Neural cell (in vitro differentiated cells): ENCODE measurements around the gene DYNC2H1. TPM values are rescaled to one million over a fixed set of nuclear protein-coding genes. Genes with fewer than 3 reads are reported as not detected.

ENCODE experiments used
- H2AFZ ChIP-seq: fragments of 200-600, 300-800 bp; sonication (generic), shearing (Covaris generic); 2 replicates; pipeline ENCODE4 v1.6.0; 2014; ENCODE audit warnings: low read depth, mild to moderate bottlenecking, antibody characterized with exemption, low read length, moderate library complexity
- H3F3A ChIP-seq: fragments of 200-600 bp; shearing (Covaris generic); 2 replicates; pipeline ENCODE4 v1.6.1; 2016; ENCODE audit warnings: mild to moderate bottlenecking, moderate library complexity, mixed read lengths, antibody characterized with exemption, low read length; ENCODE audit not compliant: insufficient read depth, poor library complexity, severe bottlenecking
- H3K27ac ChIP-seq: fragments of 200-600, 300-800 bp; sonication (generic), shearing (Covaris generic); 2 replicates; pipeline ENCODE4 v1.5.1; 2014; ENCODE audit warnings: mild to moderate bottlenecking, low read length, moderate library complexity
- H3K27me3 ChIP-seq: fragments of 300-800, 200-600 bp; sonication (generic), shearing (Covaris generic); 2 replicates; pipeline ENCODE4 v1.6.0; 2014; ENCODE audit warnings: mild to moderate bottlenecking, low read depth, low read length, moderate library complexity; ENCODE audit not compliant: insufficient read depth
- H3K36me3 ChIP-seq: fragments of 300-800, 200-600 bp; sonication (generic), shearing (Covaris generic); 2 replicates; pipeline ENCODE4 v1.5.1; 2014; ENCODE audit warnings: mild to moderate bottlenecking, antibody characterized with exemption, low read length, moderate library complexity; ENCODE audit not compliant: insufficient read depth
- H3K4me2 ChIP-seq: fragments of 300-800, 200-600 bp; sonication (generic), shearing (Covaris generic); 2 replicates; pipeline ENCODE4 v1.6.0; 2014; ENCODE audit warnings: mild to moderate bottlenecking, low read length
- H3K4me3 ChIP-seq: fragments of 300-800, 200-600 bp; sonication (generic), shearing (Covaris generic); 2 replicates; pipeline ENCODE4 v1.5.1; 2014; ENCODE audit warnings: mild to moderate bottlenecking, low read length, moderate library complexity
- H3K79me2 ChIP-seq: fragments of 200-600 bp; shearing (Covaris generic); replicated peaks from 2 replicates; pipeline ENCODE4 v1.6.0; 2014; ENCODE audit warnings: mild to moderate bottlenecking, low read length, moderate library complexity; ENCODE audit not compliant: insufficient read depth
- H3K9ac ChIP-seq: fragments of 300-800, 200-600 bp; sonication (generic), shearing (Covaris generic); 2 replicates; pipeline ENCODE4 v1.6.1; 2016; ENCODE audit warnings: mild to moderate bottlenecking, low read length, mixed read lengths
- H3K9me2 ChIP-seq: fragments of 200-600 bp; shearing (Covaris generic); 2 replicates; pipeline ENCODE4 v1.6.1; 2016; ENCODE audit warnings: mild to moderate bottlenecking, low read length, mixed read lengths; ENCODE audit not compliant: insufficient read depth
- H3K9me3 ChIP-seq: fragments of 200-600, 300-800 bp; sonication (generic), shearing (Covaris generic); 2 replicates; pipeline ENCODE4 v1.6.1; 2016; ENCODE audit warnings: mild to moderate bottlenecking, mixed run types, low read length, moderate library complexity, mixed read lengths
- H4K20me1 ChIP-seq: fragments of 200-600 bp; shearing (Covaris generic); 2 replicates; pipeline ENCODE4 v1.6.1; 2016; ENCODE audit warnings: mild to moderate bottlenecking, mixed run types; ENCODE audit not compliant: insufficient read depth
- CTCF ChIP-seq: fragments of 450-650 bp; IDR thresholded peaks from 2 replicates; pipeline ENCODE4 v1.5.1; 2014; ENCODE audit warnings: antibody characterized with exemption, mild to moderate bottlenecking, moderate library complexity; ENCODE audit not compliant: poor library complexity, severe bottlenecking
- EP300 ChIP-seq: fragments of 450-650 bp; conservative IDR thresholded peaks from 2 replicates; pipeline ENCODE4 v1.6.1; 2014; ENCODE audit warnings: antibody characterized with exemption, mild to moderate bottlenecking, moderate library complexity; ENCODE audit not compliant: poor library complexity, severe bottlenecking
- EZH2 ChIP-seq: fragments of 200-600, 300-800 bp; shearing (Covaris generic), sonication (generic); IDR thresholded peaks from 2 replicates; pipeline ENCODE4 v1.6.1; 2014; ENCODE audit warnings: antibody characterized with exemption, low read length, borderline replicate concordance, mild to moderate bottlenecking; ENCODE audit not compliant: insufficient read depth, poor library complexity, severe bottlenecking
- MXI1 ChIP-seq: fragments of 450-650 bp; conservative IDR thresholded peaks from 2 replicates; pipeline ENCODE4 v1.6.1; 2014; ENCODE audit warnings: antibody characterized with exemption, mild to moderate bottlenecking; ENCODE audit not compliant: poor library complexity, severe bottlenecking
- POLR2AphosphoS5 ChIP-seq: IDR thresholded peaks from 2 replicates; pipeline ENCODE4 v1.6.1; 2012
- RAD21 ChIP-seq: fragments of 450-650 bp; conservative IDR thresholded peaks from 2 replicates; pipeline ENCODE4 v1.6.1; 2014; ENCODE audit warnings: antibody characterized with exemption, mild to moderate bottlenecking, moderate library complexity
- REST ChIP-seq: IDR thresholded peaks from 2 replicates; pipeline ENCODE4 v1.6.1; 2012; ENCODE audit warnings: borderline replicate concordance
- SMC3 ChIP-seq: fragments of 450-650 bp; conservative IDR thresholded peaks from 2 replicates; pipeline ENCODE4 v1.6.1; 2014; ENCODE audit warnings: antibody characterized with exemption, mild to moderate bottlenecking, moderate library complexity; ENCODE audit not compliant: poor library complexity
- TAF1 ChIP-seq: IDR thresholded peaks from 2 replicates; pipeline ENCODE4 v1.6.1; 2012; ENCODE audit warnings: low read depth
- polyA plus RNA-seq: library from polyadenylated mRNA; depleted of rRNA; stranded (reverse); fragments of >200 nt; gene quantifications from 2 replicates; pipeline ENCODE4 v1.2.3, GENCODE V29; 2014

DYNC2H1 gene
- polyA plus RNA-seq, 1 donor from 2014 or later, result 14.1 TPM

- Histone ChIP-seq H3F3A (no peaks in the 10 kb centered on the region), H3K9me2 (no peaks in the 10 kb centered on the region), H3K27me3 (no peaks in the 10 kb centered on the region), H3K9ac (no peak overlapping the region), H3K4me2 (no peak overlapping the region), H3K9me3 (no peaks in the 10 kb centered on the region), H3K79me2 (no peaks in the 10 kb centered on the region), H3K36me3 (no peaks in the 10 kb centered on the region), H2AFZ (no peak overlapping the region), H4K20me1 (no peaks in the 10 kb centered on the region), H3K27ac (no peak overlapping the region), H3K4me3 (no peak overlapping the region)
- TF ChIP-seq RAD21 (no peak), SMC3 (no peak), REST (no peak), POLR2AphosphoS5 (peak; percentile 54), MXI1 (no peak), CTCF (no peak), EP300 (peak; percentile 91), EZH2 (no peak), TAF1 (no peak)
Observed at GRCh38 chr11:103284260-103284659, 175.0 kb downstream of the DYNC2H1 start.

- no peaks in the 10 kb centered on the region for H4K20me1 ChIP-seq
- no peak overlapping the region for H3K4me3 ChIP-seq
- H3K79me2 ChIP-seq, result no peaks in the 10 kb centered on the region
- no peak overlapping the region for H3K9ac ChIP-seq
- H3K4me2 ChIP-seq, result no peak overlapping the region
- no peak overlapping the region for H3K27ac ChIP-seq
- H3K27me3 ChIP-seq, result no peaks in the 10 kb centered on the region
- H3K36me3 ChIP-seq, result peaks cover 8% of the 10 kb centered on the region
- no peaks in the 10 kb centered on the region for H3K9me2 ChIP-seq
- no peaks in the 10 kb centered on the region for H3K9me3 ChIP-seq
- H3F3A ChIP-seq, result no peaks in the 10 kb centered on the region
- no peak overlapping the region for H2AFZ ChIP-seq
- TF ChIP-seq POLR2AphosphoS5, result no peak
- no peak for TF ChIP-seq SMC3
- TF ChIP-seq MXI1, result no peak
- TF ChIP-seq CTCF, result no peak
- TF ChIP-seq REST, result no peak
- TF ChIP-seq EP300, result no peak
- no peak for TF ChIP-seq RAD21
- no peak for TF ChIP-seq EZH2
- no peak for TF ChIP-seq TAF1
Observed at GRCh38 chr11:103294516-103294915, 185.3 kb downstream of the DYNC2H1 start.
